Stomach (tissue), 4 donors: ENCODE results near the gene GNMT.

ENCODE experiments used
- CTCF ChIP-seq, 7 experiments: fragments of 450-650 bp in 4 of 7; fragments of 200-600 bp in 3 of 7; sonication (generic) in 3 of 7; IDR thresholded peaks; one replicate each; pipeline ENCODE4 v1.5.1; 2016 to 2019; ENCODE audit warnings: antibody characterized with exemption in 7 of 7, control low read depth in 2 of 7, mild to moderate bottlenecking in 1 of 7
- POLR2AphosphoS5 ChIP-seq, 3 donors: sonication (generic); formaldehyde crosslinking; IDR thresholded peaks; one replicate each; pipeline ENCODE4 v1.6.1; 2016; ENCODE audit warnings: antibody characterized with exemption in 3 of 3

GRCh38 chr6:42928986-42929820 is 31.4 kb upstream of the GNMT start, which contains the start of gene CNPY3:
- TF ChIP-seq CTCF (IDR thresholded peaks at IDR 0.05) (no peak), POLR2AphosphoS5 (IDR thresholded peaks at IDR 0.05) (peak in 1 of 3 donors; percentile 79)
